Activated CD4-positive, alpha-beta T cell treated with anti-CD3 and anti-CD28 coated beads, Interleukin-2, Interleukin-4, amounts not matched to agents 100 ng/mL and 50 ng/mL, durations not matched to agents 16 hours and 8 hours (primary cell): ENCODE results near the gene CD163L1.
"Not testable (repeated sequence)": the region's sequence is repeated elsewhere in the genome, so short reads cannot be mapped to it uniquely, and the experiment has no call there.

Experiments used
- DNase-seq: peaks from one replicate; pipeline ENCODE4 v3.0.0-alpha.2; 2020; ENCODE audit warnings: low spot score

CD163L1 gene

DNA sequence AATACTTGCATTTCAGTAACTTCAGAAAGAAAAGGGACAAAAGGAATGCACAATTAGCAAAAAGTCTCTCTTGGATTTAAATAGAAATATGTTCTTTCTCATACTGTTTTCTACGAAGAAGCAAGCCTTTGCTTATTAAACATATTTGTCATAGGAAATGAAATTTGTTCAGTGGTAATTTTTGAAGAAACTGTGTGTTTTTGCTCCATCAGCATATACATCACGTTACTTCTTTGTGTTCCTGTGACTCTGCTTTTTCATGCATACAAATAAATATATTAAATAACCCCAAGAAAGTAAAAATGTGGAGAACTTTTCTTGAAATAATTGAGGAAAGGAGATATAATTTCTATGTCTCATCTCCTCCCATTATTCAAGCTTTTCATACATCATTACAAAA, 39.7 kb downstream of the CD163L1 start:
- DNase-seq: no peak

DNA sequence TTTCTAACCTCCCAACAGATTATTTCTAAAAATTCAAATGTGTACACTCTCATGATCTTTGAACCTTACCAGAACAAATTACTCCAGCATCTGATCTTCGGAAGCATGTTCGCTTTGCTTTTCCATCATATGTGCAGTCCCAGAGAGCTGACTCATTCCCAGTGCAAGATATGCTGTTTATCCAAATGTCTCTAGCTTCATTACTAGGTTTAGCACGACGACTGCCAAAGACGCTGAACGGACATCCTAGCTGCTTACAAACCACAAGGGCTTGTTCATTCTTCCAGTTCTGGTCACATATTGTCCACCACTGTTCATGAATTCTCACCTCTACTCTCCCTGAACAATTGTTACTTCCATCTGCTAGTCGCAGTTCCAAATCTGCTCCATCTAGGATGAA, 40.5 kb downstream of the CD163L1 start:
- DNase-seq: no peak

DNA sequence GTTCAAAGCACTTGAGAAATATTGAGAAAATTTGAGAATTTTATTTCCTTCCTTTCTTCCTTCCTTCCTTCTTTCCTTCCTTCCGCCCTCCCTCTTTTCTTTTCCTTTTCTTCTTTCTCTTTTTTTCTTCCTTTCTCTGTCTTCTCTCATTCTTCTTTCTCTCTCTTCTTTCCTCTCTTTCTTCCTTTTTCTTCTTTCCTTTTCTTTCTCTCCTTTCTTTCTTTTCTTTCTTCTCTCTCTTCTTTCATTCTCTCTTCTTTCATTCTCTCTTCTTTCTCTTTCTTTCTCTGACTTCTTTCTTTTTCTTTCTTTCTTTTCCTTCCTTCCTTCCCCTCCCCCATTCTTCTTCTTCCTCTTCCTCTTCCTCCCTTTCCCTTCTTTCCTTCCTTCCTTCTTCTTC, 44.9 kb downstream of the CD163L1 start:
- no peak for DNase-seq

DNA sequence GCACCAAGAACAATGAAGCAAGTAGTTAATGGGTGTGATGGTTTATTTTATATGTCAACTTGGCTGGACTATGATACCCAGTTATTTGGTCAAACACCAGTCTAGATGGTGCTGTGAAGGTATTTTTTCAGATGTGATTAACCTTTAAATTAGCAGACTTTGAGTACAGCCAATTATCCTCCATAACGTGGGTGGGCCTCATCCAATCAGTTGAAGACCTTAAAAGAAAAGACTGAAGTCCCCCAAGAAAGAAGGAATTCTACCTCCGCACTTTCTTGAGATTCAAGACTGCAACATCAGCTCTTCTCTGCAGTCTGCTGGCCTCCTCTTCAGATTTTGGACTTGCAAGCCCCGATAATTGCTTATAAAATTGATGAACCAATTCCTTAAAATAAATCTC, 47.5 kb downstream of the CD163L1 start:
- DNase-seq: no peak

DNA sequence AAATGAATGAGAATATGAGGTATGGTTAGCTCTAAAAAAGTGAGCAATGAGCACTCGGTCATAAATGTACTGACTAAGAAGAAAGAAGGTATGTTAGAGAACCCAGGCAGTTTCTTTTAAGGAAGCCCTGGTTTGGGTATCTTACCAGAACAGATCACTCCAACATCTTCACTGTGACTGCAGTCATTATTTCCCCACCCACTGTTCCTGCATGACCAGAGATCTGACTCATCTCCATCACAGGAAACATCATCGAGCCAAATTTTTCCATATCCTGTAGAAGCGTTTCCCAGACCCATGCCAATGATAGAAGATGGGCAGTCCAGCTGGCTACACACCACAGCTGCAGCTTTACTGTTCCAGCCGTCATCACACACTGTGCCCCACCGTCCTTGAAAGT, 48.0 kb downstream of the CD163L1 start:
- no peak for DNase-seq

DNA sequence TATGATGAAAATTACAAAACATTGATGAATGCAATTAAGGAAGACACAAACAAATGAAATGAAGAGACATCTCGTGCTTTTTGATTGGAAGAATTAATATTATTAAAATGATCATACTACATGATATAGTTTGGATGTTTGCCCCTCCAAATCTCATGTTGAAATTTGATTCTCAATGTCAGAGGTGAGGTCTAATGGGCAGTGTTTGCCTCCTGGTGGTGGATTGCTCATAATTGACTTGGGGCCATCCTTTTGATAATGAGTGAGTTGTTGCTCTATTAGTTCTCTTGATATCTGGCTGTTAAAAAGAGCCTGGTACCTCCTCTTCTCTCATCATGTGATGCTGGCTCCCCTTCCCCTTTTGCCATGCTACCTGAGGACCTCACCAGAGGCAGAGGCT, 56.7 kb downstream of the CD163L1 start:
- DNase-seq: no peak

DNA sequence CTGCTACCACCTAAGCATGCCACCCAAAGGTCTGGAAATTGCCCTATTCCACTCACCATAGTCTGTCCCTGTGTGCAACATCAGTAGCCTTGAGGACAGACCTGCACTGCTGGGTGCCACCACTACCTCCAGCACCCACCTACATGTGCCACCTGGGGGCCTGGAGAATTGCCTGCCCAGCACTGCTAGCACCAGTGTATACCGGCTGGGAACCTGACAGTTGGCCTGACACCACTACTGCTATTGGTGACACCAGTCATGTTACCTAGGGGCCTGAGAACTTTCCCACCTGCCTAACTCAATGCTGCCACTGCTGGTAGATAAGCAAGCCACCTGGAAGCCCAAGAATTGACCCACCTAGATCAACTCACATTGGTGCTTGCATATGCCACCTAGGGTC, 60.8 kb downstream of the CD163L1 start:
- no peak for DNase-seq

DNA sequence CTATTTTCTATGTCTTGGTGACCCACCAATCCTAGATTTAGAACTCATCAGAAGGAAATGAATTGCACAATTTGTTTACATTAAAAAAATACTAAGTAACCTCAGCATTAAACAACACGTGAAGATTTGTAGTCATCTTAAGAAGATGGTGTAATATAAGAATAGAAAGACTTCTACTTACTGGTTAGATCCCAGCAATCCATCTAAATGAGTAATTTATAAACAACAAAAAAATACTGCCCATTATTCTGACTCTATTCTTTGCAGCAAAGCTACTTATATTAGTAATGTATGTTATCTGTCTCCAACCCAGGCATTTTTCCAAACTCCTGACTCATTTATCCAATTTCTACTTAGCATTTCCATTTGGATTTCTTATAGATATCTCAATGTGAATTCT, 67.8 kb downstream of the CD163L1 start:
- DNase-seq: no peak

DNA sequence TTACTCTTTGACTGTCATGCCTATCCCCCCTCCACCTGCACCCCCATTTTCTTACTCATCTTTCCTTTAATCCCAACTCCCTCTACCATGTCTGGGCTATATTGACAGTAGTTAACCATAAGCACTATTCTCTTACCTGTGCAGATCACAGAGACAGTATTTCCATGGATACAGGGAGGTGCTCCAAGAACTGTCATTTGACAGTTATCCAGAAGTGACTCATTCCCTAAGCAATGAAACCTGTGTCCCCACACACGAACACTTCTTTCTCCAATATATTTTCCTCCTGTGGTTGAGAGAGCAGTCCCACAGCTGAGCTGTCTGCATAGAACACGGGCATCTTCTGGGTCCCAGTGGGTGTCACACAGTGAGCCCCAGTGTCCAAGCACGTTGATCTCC, 68.8 kb downstream of the CD163L1 start:
- no peak for DNase-seq

DNA sequence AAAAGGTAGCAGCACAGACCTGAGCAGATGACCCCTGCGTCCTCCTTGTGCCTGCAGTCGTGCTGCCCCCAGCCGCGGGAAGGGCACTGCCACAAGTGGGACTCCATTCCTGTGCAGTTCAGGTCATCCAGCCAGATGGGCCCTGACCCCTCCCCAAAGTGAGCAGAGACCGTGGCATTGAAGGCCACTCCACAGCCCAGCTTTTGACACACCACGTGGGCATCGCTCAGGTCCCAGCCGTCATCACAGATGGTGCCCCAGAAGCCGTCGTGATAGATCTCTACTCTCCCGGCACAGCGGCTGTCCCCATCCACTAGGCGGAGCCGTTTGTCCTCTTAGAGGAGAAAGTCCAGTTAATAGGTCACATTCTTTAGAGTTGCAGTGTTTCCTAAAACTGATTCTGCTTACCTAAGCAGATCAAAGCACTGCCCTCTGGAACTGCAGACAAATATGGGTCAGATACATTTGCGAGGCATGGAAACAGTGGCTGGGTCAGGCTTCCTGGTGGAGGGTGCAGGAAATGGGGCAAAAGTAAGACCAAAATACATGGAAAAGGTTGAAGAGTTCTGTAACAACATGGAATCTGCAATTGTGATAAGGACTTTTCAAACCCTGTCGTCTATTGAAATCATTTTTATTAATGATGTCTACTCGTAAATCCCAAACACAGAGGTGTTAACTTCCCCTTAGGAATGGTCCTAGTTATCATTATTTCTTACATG, 69.4 kb downstream of the CD163L1 start:
- DNase-seq: peak; percentile 19

DNA sequence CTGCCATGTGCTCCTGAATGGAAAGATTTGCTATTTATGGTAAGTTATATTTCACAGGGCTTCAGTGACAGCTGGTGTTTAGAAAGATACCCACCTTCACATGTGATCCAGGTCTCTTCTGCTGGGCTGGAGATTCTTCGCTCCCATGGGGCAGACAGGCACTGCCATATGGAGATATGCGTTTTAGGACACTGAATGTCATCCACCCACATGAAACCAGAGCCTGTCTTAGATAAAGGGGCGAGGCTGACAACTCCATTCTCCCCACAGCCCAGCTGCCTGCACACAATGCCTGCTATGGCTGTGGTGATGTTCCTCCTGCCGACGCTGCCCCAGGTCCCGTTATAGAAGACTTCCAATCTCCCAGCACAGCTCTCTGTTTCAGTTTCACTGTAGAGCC, 70.7 kb downstream of the CD163L1 start:
- DNase-seq: no peak

DNA sequence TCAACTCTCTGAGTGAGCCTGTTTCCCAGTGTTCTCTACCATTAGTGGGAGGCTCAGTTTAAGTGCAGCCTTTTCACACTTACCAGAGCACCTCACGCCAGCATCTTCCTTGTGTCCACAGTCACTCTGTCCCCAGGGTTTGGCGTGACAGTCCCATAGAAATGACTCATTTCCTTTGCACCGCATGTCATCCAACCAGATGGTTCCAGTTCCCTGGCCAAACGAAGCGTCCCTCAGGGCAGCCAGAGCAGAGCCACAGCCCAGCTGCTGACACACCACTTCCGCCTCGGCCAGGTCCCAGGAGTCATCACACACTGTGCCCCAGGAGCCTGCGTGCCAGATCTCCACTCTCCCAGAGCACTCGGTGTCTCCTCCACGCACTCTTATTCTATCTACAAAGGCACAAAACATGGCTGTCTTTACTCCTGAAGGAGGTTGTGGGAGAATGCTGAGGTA, 74.7 kb downstream of the CD163L1 start:
- DNase-seq: no peak

DNA sequence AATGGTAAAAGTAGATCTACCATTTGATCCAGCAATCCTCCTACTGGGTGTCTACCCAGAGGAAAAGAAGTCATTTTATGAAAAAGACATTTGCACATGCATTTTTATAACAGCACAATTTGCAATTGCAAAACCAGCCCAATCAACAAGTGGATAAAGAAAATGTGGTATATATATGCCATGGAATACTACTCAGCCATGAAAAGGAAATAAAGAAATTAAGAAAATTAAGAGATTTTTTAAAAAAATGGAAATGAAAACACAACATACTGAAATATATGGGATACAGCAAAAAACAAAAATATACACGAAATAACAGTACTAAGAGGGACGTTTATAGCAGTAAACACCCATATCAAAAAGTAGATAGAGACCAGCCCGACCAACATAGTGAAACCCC, 81.2 kb downstream of the CD163L1 start:
- DNase-seq: no peak

DNA sequence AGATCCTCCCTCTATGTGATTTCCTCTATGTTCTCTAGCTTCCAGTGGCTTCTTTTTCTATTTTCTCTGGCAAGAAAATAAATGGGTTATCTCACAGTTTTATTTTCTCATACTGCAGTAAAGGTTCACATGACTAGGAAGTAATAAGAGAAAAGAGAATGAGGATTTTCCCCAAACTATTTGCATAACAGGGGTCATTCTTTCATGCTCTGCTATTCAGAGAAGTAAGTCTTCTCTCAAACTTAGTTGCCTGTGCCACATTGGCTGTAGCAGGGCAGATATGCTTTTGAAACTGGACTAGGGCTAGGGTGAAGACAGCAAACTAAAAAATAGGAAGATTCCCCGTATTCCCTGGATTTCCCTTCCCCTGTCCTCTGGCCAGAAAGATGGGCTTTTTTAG, 82.7 kb downstream of the CD163L1 start:
- no peak for DNase-seq

DNA sequence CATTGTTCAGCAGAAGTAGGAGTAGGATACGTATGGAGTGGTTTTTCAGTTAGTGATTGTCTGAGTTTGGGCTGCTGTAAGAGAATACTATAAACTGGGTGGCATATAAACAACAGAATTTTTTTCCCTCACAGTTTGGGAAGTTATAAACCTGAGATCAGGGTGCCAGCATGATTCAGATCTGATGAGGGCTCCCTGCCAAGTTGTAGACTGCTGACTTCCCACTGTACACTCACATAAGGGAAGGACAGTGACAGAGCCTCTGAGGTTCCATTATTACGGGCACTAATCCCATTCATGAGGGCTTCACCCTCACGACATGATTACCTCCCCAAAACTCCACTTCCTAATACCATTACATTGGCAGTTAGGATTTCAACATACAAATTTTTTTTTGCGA, 89.4 kb downstream of the CD163L1 start:
- no peak for DNase-seq

DNA sequence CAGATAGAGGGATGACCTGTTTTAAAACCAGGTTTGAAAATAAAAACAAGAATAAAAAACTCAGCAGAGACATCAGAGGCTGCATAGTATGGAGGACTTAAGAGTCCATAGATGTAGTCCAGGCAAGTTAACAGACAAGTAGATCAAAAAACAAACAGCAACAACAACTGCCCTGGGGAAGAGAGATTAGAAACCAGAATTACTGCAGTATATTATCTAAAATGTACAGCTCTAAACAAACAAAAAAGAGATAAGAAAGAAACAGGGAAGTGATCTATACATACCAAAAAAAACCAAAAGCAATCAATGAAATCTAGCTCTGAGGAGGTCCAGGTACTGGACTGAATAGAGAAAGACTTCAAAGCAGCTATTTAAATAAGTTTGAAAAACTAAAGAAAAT, 91.3 kb downstream of the CD163L1 start:
- no peak for DNase-seq

DNA sequence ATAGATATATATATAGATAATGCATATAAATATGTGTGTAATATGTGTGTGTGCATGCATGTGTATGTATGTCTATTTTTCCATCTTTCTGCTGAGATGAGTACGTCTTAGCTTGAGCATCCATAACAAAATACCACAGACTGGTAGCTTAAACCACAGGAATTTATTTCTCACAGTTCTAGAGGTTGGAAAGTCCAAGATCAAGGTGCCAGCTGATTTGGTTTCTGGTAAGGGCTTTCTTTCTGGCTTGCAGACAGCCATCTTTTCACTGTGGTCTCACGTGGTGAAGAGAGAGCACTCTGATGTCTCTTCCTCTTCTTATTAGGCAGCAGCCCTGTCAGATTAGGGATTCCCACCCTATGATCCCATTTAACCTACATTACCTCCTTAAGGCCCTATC, 92.8 kb downstream of the CD163L1 start:
- no peak for DNase-seq

DNA sequence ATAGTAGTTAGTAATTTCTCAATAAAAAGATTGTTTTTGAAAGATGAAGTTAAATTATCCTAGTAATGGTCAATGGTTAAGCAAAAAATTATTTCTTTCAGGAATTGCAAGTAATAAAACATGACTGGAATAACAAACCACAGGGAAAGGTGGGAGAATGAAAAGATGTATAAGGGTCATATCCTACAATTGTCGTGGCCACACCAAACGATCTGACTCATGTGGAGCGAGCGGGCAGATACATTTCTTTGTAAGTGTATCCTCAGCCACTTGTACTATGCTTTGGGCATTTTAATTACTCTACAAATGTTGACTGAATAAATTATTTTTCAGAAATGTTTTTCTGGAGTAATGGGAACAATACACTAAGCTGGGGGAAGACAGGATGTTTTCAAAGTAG, 94.5 kb downstream of the CD163L1 start:
- DNase-seq: no peak

DNA sequence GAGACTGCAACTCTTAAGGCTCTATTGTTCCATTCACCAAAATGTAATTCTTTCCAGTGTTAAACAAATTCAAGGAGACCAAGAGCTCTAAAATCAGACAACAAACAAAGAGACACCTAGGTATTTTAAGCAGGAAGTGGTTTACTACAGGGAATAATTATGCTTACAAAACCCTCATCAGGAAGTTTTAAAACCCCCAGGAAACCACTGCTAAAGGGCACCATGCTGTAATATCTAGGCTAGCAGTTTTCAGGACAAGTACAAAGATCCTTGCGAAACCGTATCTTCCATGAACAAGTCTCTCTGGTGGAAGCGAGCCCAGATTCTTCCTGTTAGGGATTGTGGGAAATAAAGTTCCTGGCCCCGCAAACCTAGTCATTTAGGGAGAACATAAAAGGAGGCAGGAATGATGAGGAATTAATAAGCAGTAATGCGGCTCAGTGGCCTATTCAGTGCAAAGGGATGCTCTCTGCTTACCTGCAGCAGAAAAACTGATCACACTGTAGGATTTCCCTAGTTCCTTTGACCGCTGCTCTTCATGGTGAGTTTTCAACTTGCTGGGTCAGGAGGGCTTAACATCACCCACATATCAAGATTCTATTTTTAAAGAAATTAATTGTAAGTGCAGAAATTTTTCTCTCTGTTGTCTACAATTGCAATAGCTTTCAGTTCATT, 97.3 kb downstream of the CD163L1 start:
- no peak for DNase-seq

DNA sequence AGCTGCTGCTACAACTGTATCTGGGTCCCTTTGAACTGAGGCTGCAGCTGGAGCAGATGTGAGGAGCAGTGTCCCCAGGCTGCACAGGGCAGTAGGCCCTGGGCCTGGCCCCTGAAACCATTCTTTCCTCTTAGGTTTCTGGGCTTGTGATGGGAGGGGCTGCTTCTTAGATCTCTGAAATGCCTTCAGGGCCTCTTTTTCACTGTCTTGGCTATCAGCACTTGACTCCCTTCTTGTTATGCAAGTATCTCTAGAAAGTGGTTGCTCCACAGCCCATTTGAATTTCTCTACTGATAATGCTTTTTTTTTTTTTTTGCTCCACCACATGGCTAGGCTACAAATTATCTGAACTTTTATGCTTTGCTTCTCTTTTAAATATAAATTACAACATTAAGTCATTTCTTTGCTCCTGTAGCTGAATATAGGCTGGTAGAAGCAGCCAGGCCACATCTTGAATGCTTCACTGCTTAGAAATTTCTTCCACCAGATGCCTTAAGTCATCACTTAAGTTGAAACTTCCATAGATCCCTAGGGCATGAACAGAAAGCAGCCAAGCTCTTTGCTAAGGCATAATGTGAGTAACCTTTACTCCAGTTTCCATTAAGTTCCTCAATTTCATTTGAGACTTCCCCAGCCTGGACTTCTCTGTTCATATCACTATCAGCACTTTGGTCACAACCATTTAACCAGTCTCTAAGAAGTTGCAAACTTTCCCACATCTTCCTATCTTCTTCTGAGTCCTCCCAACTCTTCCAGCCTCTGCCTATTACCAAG, 98.9 kb downstream of the CD163L1 start:
- DNase-seq: no peak

DNA sequence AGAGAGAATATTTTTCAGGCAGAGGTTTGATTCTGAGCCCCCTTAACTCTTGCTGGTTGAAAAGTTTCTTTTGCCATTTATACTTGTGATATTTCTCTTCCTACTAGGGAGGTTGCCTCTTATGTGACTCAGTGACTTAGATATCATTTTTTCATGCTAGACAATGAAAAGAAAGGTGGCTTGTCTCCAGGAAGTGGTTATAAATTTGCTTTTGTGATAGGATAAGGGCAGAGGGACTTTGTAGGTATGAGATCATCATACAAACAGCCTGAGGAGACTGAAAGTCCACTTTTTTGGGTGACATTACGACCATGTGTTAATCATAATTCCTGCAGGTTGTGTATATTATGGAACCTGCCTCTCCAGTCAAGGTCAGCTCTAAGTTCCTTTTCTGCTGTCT, 104.3 kb downstream of the CD163L1 start:
- DNase-seq: no peak

DNA sequence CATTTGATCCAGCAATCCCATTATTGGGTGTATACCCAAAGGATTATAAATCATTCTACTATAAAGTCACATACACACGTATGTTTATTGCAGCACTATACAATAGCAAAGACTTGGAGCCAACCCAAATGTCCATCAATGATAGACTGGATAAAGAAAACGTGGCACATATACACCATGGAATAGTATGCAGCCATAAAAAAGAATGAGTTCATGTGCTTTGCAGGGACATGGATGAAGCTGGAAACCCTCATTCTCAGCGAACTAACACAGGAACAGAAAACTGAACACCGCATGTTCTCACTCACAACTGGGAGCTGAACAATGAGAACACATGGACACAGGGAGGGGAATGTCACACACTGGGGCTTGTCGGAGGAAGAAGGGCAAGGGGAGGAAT, 106.2 kb downstream of the CD163L1 start:
- not testable (repeated sequence) for DNase-seq

DNA sequence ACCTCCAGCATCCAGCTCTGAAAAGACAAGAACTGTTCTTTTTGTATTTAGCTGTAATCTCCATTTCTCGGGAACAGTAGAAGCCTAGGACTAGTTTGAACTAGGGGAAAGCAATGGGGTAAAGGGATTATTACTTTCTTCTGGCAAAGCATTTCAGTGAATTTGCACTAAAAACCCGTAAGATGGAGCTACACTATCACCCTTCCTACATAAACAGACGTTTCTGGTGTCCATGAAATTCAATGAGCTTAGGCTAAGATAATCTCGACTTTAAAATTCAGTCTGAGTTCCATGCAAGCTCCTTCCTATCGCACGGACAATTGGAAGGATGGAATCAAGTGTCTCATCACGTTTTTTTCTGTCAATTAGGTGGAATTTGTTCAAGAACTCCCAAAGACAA, 116.0 kb downstream of the CD163L1 start:
- DNase-seq: no peak
